ENCODE results near the gene XYLT1.

DNA sequence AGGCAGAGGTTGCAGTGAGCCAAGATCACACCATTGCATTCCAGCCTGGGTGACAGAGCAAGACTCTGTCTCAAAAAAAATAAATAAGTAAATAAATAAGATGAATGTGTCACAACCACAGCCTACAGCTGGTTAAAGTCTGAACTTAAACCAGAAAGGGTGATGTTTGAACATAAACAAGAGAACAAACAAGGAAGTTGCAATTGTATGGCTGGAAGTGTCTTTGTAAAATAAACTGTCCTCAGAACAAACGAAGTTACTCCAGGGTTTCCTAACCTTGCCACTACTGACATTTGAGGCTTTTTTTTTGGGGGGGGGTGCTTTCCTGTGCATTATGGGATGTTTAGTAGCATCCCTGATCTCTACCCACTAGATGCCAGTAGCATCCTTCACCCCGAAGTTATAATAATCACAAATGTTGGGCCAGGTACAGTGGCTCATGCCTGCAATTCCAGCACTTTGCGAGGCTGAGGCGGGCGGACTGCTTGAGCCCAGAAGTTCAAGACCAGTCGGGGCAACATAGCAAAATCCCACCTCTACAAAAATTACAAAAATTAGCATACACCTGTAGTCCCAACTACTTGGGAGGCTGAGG is 119.2 kb downstream of the XYLT1 start:
- TF ChIP-seq, protein P1, sequence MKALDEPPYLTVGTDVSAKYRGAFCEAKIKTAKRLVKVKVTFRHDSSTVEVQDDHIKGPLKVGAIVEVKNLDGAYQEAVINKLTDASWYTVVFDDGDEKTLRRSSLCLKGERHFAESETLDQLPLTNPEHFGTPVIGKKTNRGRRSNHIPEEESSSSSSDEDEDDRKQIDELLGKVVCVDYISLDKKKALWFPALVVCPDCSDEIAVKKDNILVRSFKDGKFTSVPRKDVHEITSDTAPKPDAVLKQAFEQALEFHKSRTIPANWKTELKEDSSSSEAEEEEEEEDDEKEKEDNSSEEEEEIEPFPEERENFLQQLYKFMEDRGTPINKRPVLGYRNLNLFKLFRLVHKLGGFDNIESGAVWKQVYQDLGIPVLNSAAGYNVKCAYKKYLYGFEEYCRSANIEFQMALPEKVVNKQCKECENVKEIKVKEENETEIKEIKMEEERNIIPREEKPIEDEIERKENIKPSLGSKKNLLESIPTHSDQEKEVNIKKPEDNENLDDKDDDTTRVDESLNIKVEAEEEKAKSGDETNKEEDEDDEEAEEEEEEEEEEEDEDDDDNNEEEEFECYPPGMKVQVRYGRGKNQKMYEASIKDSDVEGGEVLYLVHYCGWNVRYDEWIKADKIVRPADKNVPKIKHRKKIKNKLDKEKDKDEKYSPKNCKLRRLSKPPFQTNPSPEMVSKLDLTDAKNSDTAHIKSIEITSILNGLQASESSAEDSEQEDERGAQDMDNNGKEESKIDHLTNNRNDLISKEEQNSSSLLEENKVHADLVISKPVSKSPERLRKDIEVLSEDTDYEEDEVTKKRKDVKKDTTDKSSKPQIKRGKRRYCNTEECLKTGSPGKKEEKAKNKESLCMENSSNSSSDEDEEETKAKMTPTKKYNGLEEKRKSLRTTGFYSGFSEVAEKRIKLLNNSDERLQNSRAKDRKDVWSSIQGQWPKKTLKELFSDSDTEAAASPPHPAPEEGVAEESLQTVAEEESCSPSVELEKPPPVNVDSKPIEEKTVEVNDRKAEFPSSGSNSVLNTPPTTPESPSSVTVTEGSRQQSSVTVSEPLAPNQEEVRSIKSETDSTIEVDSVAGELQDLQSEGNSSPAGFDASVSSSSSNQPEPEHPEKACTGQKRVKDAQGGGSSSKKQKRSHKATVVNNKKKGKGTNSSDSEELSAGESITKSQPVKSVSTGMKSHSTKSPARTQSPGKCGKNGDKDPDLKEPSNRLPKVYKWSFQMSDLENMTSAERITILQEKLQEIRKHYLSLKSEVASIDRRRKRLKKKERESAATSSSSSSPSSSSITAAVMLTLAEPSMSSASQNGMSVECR (CRISPR knock-in tag; IDR thresholded peaks at IDR 0.05; ENCODE audit: borderline replicate concordance) = no peak
- TF ChIP-seq, protein P2, sequence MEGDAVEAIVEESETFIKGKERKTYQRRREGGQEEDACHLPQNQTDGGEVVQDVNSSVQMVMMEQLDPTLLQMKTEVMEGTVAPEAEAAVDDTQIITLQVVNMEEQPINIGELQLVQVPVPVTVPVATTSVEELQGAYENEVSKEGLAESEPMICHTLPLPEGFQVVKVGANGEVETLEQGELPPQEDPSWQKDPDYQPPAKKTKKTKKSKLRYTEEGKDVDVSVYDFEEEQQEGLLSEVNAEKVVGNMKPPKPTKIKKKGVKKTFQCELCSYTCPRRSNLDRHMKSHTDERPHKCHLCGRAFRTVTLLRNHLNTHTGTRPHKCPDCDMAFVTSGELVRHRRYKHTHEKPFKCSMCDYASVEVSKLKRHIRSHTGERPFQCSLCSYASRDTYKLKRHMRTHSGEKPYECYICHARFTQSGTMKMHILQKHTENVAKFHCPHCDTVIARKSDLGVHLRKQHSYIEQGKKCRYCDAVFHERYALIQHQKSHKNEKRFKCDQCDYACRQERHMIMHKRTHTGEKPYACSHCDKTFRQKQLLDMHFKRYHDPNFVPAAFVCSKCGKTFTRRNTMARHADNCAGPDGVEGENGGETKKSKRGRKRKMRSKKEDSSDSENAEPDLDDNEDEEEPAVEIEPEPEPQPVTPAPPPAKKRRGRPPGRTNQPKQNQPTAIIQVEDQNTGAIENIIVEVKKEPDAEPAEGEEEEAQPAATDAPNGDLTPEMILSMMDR (IDR thresholded peaks at IDR 0.05) = no peak
- no peak for TF ChIP-seq JAZF1 (CRISPR knock-in tag; IDR thresholded peaks at IDR 0.05)
- no peak for TF ChIP-seq ZNF138 (CRISPR knock-in tag; conservative IDR thresholded peaks at IDR 0.05)
- TF ChIP-seq FOXK1 (CRISPR knock-in tag; IDR thresholded peaks at IDR 0.05) = no peak
- TF ChIP-seq JUN (CRISPR knock-in tag; IDR thresholded peaks at IDR 0.05) = no peak
- no peak for TF ChIP-seq ZNF263 (CRISPR knock-in tag; IDR thresholded peaks at IDR 0.05; ENCODE audit: low read depth)
- TF ChIP-seq CREB1 (CRISPR knock-in tag; IDR thresholded peaks at IDR 0.05) = no peak
- no peak for TF ChIP-seq TCF7 (CRISPR knock-in tag; IDR thresholded peaks at IDR 0.05; ENCODE audit: low read depth)
- TF ChIP-seq, protein P3, sequence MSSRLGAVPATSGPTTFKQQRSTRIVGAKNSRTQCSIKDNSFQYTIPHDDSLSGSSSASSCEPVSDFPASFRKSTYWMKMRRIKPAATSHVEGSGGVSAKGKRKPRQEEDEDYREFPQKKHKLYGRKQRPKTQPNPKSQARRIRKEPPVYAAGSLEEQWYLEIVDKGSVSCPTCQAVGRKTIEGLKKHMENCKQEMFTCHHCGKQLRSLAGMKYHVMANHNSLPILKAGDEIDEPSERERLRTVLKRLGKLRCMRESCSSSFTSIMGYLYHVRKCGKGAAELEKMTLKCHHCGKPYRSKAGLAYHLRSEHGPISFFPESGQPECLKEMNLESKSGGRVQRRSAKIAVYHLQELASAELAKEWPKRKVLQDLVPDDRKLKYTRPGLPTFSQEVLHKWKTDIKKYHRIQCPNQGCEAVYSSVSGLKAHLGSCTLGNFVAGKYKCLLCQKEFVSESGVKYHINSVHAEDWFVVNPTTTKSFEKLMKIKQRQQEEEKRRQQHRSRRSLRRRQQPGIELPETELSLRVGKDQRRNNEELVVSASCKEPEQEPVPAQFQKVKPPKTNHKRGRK (CRISPR knock-in tag; IDR thresholded peaks at IDR 0.05; ENCODE audit: borderline replicate concordance) = no peak
- no peak for TF ChIP-seq ZBTB21 (CRISPR knock-in tag; IDR thresholded peaks at IDR 0.05; ENCODE audit: borderline replicate concordance)
- no peak for TF ChIP-seq CBFB (CRISPR knock-in tag; IDR thresholded peaks at IDR 0.05; ENCODE audit: low read depth)
